ENCODE measurements around the gene RPL9. TPM values are rescaled to one million over a fixed set of nuclear protein-coding genes. Genes with fewer than 3 reads are reported as not detected.

The RPL9 gene
- total and polyA plus RNA-seq, 11 donors: 576 to 2,059 (median 926) TPM

DNA sequence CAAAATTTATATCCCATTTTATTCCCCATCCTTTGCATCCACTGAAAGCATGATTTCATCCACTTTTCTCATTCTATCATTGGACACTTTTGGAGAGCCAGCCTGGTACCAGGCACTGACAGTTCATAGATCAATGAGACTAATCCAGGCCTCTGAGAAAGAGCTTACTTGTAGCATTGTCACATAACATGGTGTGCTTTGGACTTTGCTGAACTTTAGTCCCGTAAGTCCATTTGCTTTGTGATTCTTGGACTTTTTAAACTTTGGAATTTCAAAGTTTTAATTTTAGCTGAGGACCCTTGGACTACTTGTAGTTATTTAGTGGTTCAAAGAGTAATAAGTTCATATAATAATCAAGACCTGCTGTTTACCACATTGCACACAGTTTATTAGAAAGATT is 11.7 kb upstream of the RPL9 start:
- Histone ChIP-seq H3K4me1 (peaks cover 0 to 10% (median 0%) of the 10 kb centered on the region in 12 donors), H3K27me3 (no peaks in the 10 kb centered on the region), H3K4me3 (no peak overlapping the region), H3K36me3 (peaks cover 0 to 79% (median 74%) of the 10 kb centered on the region in 9 donors), H3K9me3 (no peaks in the 10 kb centered on the region), H3K27ac (peak overlapping the region in 1 of 12 donors; percentile 82)
- intact Hi-C loops (cut with DNase I): loop anchor here in 4 of 10 donors (5.0 to 10.0 kb wide), 3 partner anchors 167 to 504 kb away; partner anchors contain the start of genes PDS5A (in 1 of the 4) and SMIM14 (in 1 of the 4)
- no peak for TF ChIP-seq POLR2A (IDR thresholded peaks at IDR 0.05)
- TF ChIP-seq CTCF (IDR thresholded peaks at IDR 0.05): no peak
- DNase-seq: no peak
- ATAC-seq: no peak
- 88 to 96% (median 94%) methylated on average over 1 of the region's 1 CpG for WGBS, 4 donors

DNA sequence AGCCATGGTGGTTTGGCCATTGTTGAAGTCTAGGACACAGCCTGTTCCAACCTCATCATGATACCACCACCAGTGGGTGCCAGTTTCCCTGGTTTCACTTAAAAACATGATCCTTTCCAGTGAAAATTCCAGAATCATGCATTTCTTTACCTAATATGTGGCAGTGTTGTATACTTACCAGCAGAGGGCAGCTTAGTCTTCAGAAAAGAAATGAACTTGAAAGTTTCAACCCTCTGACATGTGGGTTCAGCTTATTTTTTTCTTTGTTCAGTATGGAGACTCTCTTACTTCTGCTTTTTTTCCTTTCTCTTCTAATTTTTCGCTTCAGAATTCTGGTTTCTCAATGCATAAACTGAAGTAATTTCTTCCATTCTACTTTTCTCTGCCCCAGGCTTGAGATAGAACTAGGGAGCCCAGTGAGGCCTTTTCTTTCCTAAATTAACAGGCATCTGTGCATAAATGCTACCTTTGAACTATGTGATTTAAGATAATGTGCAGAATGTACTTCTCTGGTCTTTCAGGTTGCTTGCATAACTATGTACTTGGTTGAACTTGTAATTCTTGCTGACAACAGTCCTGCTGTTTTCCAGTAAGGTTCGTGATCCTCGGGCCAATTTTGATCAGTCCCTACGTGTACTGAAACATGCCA is 10.8 kb upstream of the RPL9 start:
- no peak for DNase-seq
- no peaks in the 10 kb centered on the region for H3K9me3 ChIP-seq
- TF ChIP-seq POLR2A (IDR thresholded peaks at IDR 0.05) (no peak), CTCF (IDR thresholded peaks at IDR 0.05) (peak; percentile 63 to 89 (median 80))
- intact Hi-C loops (cut with DNase I): loop anchor here in 9 of 10 donors (1.0 to 10.0 kb wide), 11 partner anchors 165 to 838 kb away; partner anchors contain the start of genes PDS5A (in 9 of the 9), SMIM14 (in 5 of the 9), N4BP2 (in 2 of the 9) and UBE2K (in 1 of the 9)
- ATAC-seq: peak; percentile 47 to 84 (median 76)
- WGBS, 4 donors: 66 to 69% (median 68%) methylated on average over 4 of the region's 4 CpGs
- peaks cover 0 to 10% (median 0%) of the 10 kb centered on the region in 12 donors for H3K4me1 ChIP-seq
- no peaks in the 10 kb centered on the region for H3K27me3 ChIP-seq
- H3K36me3 ChIP-seq: peaks cover 0 to 85% (median 78%) of the 10 kb centered on the region in 9 donors
- peak overlapping the region in 6 of 12 donors; percentile 11 to 82 (median 22) for H3K27ac ChIP-seq
- H3K4me3 ChIP-seq: peak overlapping the region in 1 of 12 donors; percentile 28

- no peaks in the 10 kb centered on the region for H3K9me3 ChIP-seq
- H3K27me3 ChIP-seq: no peaks in the 10 kb centered on the region
- WGBS, 4 donors: 88 to 96% (median 91%) methylated on average over 4 of the region's 4 CpGs
- peaks cover 0 to 85% (median 81%) of the 10 kb centered on the region in 9 donors for H3K36me3 ChIP-seq
- DNase-seq (no peak), ATAC-seq (no peak)
- no peak overlapping the region for H3K4me3 ChIP-seq
- intact Hi-C loops (cut with DNase I): loop anchor here in 7 of 10 donors (5.0 to 10.0 kb wide), 7 partner anchors 167 to 840 kb away; partner anchors contain the start of genes PDS5A (in 4 of the 7), SMIM14 (in 4 of the 7), N4BP2 (in 2 of the 7) and UBE2K (in 1 of the 7)
- TF ChIP-seq POLR2A (IDR thresholded peaks at IDR 0.05) (no peak), CTCF (IDR thresholded peaks at IDR 0.05) (no peak)
- H3K27ac ChIP-seq: no peak overlapping the region
- H3K4me1 ChIP-seq: peaks cover 0 to 10% (median 0%) of the 10 kb centered on the region in 12 donors
These were observed 8.7 kb upstream of the RPL9 start for GRCh38 chr4:39467464-39467863.

DNA sequence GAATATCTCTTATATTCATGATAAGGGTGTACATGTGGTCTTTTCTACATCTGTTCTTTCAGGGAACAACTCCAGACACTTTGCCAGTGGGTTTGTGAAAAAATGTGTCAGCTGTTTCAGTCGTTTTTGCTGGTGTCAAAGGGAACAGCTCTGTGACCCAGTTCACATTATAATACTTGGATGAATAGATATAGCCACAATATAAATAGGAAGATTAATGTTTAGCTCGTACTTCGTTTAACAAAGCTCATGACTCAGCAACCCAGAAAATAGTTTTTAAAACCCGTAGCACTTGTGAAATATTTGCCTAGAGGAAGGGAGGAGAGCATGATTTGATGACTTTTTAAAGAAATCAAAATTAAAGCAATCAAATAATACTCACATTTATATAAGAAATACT is 8.0 kb upstream of the RPL9 start:
- Histone ChIP-seq H3K4me1 (peaks cover 0 to 10% (median 0%) of the 10 kb centered on the region in 12 donors), H3K9me3 (no peaks in the 10 kb centered on the region), H3K4me3 (no peak overlapping the region), H3K36me3 (peaks cover 0 to 85% (median 81%) of the 10 kb centered on the region in 9 donors), H3K27ac (no peak overlapping the region), H3K27me3 (no peaks in the 10 kb centered on the region)
- ATAC-seq (no peak), DNase-seq (no peak)
- TF ChIP-seq POLR2A (IDR thresholded peaks at IDR 0.05): no peak
- no peak for TF ChIP-seq CTCF (IDR thresholded peaks at IDR 0.05)
- 68 to 88% (median 75%) methylated on average over 4 of the region's 4 CpGs for WGBS, 4 donors
- intact Hi-C loops (cut with DNase I): loop anchor here in 7 of 10 donors (5.0 to 10.0 kb wide), 7 partner anchors 168 to 841 kb away; partner anchors contain the start of genes PDS5A (in 4 of the 7), SMIM14 (in 4 of the 7), N4BP2 (in 2 of the 7) and UBE2K (in 1 of the 7)
